Measurements from ENCODE around the gene RNASE7.

Gene RNASE7

GRCh38 chr14:21069388-21070082 is 27.4 kb downstream of the RNASE7 start:
- DNase-seq, result no peak

GRCh38 chr14:21070083-21070609 is 28.0 kb downstream of the RNASE7 start, which contains the start of gene ARHGEF40:
TSS of gene ARHGEF40 (plus strand) at chr14:21070304. CDS start at chr14:21070397, 93 bp downstream.
- no peak for DNase-seq

- no peak for DNase-seq
These were observed 28.6 kb downstream of the RNASE7 start for GRCh38 chr14:21070610-21071224.

GRCh38 chr14:21071225-21072030 is 29.3 kb downstream of the RNASE7 start:
- DNase-seq, result peak; percentile 69

- peak; percentile 46 for DNase-seq
These were observed 29.9 kb downstream of the RNASE7 start for GRCh38 chr14:21072031-21072473.

- no peak for DNase-seq
These were observed 30.7 kb downstream of the RNASE7 start for GRCh38 chr14:21072781-21073339.

GRCh38 chr14:21073921-21074320 is 31.8 kb downstream of the RNASE7 start:
- no peak for DNase-seq

GRCh38 chr14:21074398-21075272 is 32.5 kb downstream of the RNASE7 start:
- no peak for DNase-seq

GRCh38 chr14:21075719-21076437 is 33.7 kb downstream of the RNASE7 start:
- no peak for DNase-seq

GRCh38 chr14:21077672-21078071 is 35.5 kb downstream of the RNASE7 start:
- no peak for DNase-seq

GRCh38 chr14:21078287-21078686 is 36.1 kb downstream of the RNASE7 start:
- DNase-seq, result no peak

- no peak for DNase-seq
These were observed 36.6 kb downstream of the RNASE7 start for GRCh38 chr14:21078726-21079125.

- no peak for DNase-seq
These were observed 39.5 kb downstream of the RNASE7 start for GRCh38 chr14:21081521-21082142.

- no peak for DNase-seq
These were observed 41.6 kb downstream of the RNASE7 start for GRCh38 chr14:21083565-21084325.

- DNase-seq, result no peak
These were observed 42.2 kb downstream of the RNASE7 start for GRCh38 chr14:21084396-21084795.

- no peak for DNase-seq
These were observed 43.1 kb downstream of the RNASE7 start for GRCh38 chr14:21084998-21085853.

GRCh38 chr14:21086908-21087293 is 44.7 kb downstream of the RNASE7 start:
- DNase-seq, result no peak

- DNase-seq, result peak; percentile 73
These were observed 45.3 kb downstream of the RNASE7 start for GRCh38 chr14:21087294-21088091.

Measured in SIG-M5 (cell line).